22Rv1 (cell line): ENCODE measurements around the gene RANBP1.

Source experiments
- H3K27ac ChIP-seq: fragments of 450-650 bp; 2 replicates; pipeline ENCODE4 v1.5.1; 2017
- ZFX ChIP-seq: fragments of 450-650 bp; IDR thresholded peaks from 2 replicates; pipeline ENCODE4 v1.6.1; 2017; ENCODE audit warnings: antibody characterized with exemption, borderline replicate concordance
- TF ChIP-seq, protein P1 (sequence below): fragments of 450-650 bp; IDR thresholded peaks from 2 replicates; pipeline ENCODE4 v1.5.1; 2017; ENCODE audit warnings: mild to moderate bottlenecking

The RANBP1 gene

DNA sequence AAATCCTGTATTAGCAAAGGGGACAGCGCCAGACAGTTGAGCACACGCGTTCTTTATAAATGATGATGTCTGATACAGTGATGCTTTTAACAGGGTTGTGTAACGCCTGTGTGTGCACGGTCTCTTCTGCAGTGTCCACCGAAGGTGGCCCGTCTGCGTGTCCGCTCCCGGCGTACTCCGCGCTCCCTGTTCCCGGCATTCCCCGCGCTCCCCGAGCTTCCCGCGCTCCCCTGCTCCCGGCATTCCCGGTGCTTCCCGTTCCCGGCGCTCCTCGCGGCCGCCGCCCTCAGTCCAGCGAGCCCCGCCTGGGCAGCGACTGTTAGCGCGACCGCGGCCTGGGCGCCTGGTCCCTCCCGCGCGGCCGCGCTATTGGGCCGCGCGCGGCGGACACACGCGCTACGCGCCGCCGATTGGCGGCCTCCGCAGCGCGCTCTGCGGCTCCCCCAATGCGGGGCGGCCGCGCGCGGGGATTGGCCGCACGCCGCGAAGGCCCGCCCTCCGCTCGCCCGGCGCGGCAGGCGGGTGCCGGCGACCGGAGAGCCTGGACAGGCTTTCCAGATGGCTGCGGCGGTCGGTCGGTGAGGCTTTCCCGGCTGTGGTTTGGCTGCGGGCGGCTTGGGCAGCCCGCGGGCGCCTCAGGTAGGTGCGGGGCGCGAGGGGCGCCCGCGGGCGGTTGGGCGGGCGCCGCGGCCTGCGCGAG, 36.0 kb upstream of the RANBP1 start, which contains the start of gene DGCR8:
TSS of gene DGCR8 (plus strand) at position 497 of the 700 bp plus-strand sequence. CDS start 5,723 bp downstream, outside the sequence.
- TF ChIP-seq ZFX, result no peak
- TF ChIP-seq, protein P1, sequence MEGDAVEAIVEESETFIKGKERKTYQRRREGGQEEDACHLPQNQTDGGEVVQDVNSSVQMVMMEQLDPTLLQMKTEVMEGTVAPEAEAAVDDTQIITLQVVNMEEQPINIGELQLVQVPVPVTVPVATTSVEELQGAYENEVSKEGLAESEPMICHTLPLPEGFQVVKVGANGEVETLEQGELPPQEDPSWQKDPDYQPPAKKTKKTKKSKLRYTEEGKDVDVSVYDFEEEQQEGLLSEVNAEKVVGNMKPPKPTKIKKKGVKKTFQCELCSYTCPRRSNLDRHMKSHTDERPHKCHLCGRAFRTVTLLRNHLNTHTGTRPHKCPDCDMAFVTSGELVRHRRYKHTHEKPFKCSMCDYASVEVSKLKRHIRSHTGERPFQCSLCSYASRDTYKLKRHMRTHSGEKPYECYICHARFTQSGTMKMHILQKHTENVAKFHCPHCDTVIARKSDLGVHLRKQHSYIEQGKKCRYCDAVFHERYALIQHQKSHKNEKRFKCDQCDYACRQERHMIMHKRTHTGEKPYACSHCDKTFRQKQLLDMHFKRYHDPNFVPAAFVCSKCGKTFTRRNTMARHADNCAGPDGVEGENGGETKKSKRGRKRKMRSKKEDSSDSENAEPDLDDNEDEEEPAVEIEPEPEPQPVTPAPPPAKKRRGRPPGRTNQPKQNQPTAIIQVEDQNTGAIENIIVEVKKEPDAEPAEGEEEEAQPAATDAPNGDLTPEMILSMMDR, result no peak
- H3K27ac ChIP-seq, result peak within 1 kb of the TSS; percentile 97

DNA sequence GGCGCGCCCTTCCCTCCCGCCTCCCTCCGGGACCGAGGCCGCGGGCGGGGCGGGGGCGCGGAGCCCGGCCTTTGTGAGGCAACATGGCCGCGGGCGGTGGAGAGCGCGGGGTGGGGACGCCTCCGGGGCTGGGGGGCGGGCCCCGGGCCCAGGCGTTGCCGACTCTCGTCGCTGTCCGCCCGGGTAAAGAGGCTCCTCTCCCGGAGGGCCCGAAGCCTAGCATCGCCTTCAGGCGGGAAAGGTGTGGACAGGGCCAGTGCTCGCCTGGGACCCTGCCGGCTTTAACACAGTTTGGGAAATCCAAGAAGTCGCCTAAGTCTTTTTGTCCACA, 35.5 kb upstream of the RANBP1 start:
- TF ChIP-seq ZFX, result no peak
- TF ChIP-seq, protein P1, result no peak
- peak overlapping the region; percentile 97 for H3K27ac ChIP-seq

DNA sequence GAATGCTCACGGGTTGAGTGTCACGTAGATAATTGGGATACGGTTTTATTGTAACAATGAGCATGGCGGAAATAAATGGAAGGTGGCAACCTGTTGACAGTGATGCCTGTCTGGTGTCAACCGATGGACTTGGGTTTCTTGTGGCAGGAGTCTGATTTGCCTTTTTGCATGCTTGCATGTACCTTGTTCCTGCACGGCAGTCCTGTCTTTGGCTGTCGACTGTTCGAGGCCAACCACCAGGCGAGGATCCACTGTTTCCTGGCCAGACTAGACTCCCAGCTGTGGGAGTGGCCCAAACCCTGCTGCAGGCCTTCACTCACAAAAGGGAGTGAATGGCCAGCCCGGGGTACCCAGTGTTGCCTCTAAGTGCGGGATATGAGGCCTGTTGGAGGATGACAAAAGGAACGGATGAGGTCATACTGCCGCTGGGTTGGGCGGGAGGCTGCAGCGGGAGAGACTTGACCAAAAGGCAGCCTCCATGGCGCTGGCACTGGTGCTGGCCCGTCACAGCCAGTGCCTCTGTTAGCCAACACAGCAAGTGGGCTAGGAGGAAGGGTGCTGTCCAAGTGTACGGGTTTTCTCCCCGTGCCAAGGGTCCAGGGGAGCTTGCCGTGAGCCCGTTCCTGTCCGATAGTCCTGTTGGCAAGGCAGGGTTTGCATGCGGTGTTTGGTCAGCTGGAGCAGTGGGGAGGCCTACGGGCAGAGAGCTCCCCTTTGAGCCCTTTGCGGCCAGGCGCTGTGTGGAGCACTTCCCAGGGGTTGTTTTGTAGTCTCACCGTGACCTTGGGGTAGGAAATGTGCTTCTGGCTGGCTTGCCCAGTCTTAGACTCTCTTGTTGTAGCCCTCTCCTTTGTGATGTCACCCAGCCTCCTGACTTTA, 34.9 kb upstream of the RANBP1 start:
- peak overlapping the region; percentile 97 for H3K27ac ChIP-seq
- TF ChIP-seq, protein P1, result no peak
- TF ChIP-seq ZFX, result no peak

DNA sequence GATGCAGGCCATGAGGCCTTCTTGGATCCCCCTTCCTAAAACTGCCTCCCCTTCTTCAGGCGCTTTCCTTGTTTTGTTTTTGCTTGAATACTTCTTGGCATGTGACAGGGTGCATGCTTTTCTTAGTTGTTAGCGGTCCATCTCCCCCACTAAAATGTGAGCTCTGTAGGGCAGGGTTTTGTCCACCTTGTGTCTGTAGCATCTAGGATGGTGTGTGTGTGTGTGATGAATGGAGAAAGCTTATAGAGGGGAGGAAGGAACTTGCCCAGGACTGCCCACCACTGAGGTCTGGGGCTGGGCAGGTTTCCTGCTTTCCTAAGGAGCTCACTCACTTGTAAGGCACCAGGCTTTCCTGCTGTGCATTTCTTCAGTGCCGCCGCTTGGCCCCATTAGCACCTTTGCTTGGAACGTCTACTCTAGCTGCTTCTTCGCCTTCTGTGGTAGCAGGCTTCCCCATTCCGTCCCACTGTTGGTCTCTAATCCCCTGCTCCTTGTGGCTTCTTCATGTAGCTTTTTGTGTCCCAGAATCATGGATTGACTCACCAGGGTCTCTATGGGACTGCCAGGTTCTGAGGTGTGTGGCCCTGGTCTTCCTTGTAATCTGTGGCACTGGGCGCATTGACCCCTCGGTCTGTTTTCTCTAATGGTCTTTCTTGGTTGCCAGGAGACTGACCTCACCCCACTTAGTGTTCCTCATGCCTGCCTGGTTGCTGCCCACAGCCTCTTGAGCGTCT, 32.6 kb upstream of the RANBP1 start:
- H3K27ac ChIP-seq, result no peak overlapping the region
- TF ChIP-seq, protein P1, result no peak
- TF ChIP-seq ZFX, result no peak

DNA sequence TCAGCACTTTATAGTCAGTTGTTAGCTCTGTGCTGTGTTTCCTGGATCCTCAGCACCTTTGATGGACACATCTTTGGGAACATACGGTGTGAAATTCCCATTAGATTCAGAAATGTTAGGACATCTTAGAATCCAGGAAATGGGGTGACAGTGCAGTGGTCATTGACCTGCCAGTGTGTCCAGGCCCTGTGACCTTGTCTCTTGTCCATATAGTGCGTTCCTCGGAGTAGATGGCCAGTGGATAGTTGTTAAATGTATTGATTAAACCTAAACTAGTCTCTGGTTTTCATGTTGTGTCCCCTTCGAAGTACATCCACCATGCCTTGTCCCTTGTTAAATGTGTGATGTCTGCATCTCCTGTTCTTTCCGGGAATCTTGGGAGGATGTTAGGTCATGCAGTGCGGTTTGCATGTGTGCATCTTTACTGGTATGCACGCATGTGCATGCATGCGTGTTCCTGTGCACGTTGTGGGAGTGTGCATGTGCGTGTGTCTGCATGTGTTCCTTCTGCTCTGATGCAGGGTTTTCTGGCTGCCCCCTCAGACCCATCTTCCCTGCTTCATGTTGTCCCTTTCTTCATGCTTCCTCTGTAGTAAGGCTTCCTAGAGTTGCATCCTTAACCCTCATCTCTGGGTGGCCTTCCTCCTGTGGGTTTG, 31.9 kb upstream of the RANBP1 start:
- peak overlapping the region; percentile 35; the same call in 1 of the 2 replicates for H3K27ac ChIP-seq

More for the DNA sequence above, 31.9 kb upstream of the RANBP1 start:
- TF ChIP-seq, protein P1, result no peak
- no peak for TF ChIP-seq ZFX
